Peyer's patch (tissue), 4 donors: ENCODE measurements around the gene ITK. TPM values are rescaled to one million over a fixed set of nuclear protein-coding genes. Genes with fewer than 3 reads are reported as not detected.

ENCODE experiments used
- DNase-seq, 3 donors: peaks; one replicate each; pipeline ENCODE4 v3.0.0-alpha.2; 2017 to 2019
- H3K27ac ChIP-seq, 4 donors: fragments of 200-600 bp; sonication (generic); one replicate each; pipeline ENCODE4 v1.5.1; 2016 to 2019
- H3K27me3 ChIP-seq, 2 donors: fragments of 200-600 bp; sonication (generic); one replicate each; pipeline ENCODE4 v1.5.1; 2019
- H3K36me3 ChIP-seq, 3 donors: fragments of 200-600 bp; sonication (generic); one replicate each; pipeline ENCODE4 v1.5.1; 2016 to 2019
- H3K4me1 ChIP-seq, 4 donors: fragments of 200-600 bp; sonication (generic); one replicate each; pipeline ENCODE4 v1.5.1; 2016 to 2019
- H3K4me3 ChIP-seq, 4 donors: fragments of 200-600 bp; sonication (generic); 1 replicate in 3 of 4; 2 replicates in 1 of 4; pipeline ENCODE4 v1.5.1; 2016 to 2019; ENCODE audit warnings: mild to moderate bottlenecking in 1 of 4
- H3K9me3 ChIP-seq, 4 donors: fragments of 200-600 bp; sonication (generic); one replicate each; pipeline ENCODE4 v1.5.1; 2016 to 2019; ENCODE audit warnings: mild to moderate bottlenecking in 1 of 4
- POLR2A ChIP-seq, 2 donors: fragments of 450-650 bp; IDR thresholded peaks; one replicate each; pipeline ENCODE4 v1.5.1; 2017; ENCODE audit warnings: antibody characterized with exemption in 2 of 2, mild to moderate bottlenecking in 2 of 2, moderate library complexity in 2 of 2
- total RNA-seq, 4 donors: library from RNA; depleted of rRNA; stranded (reverse); fragments of >200 nt; gene quantifications; one replicate each; pipeline ENCODE4 v1.1.0, GENCODE V29; 2016
- TF ChIP-seq, protein P1 (sequence below), 6 experiments: fragments of 450-650 bp in 4 of 6; fragments of 200-600 bp in 2 of 6; sonication (generic) in 1 of 6; IDR thresholded peaks; one replicate each; pipeline ENCODE4 v1.5.1; 2017 to 2019; ENCODE audit warnings: antibody characterized with exemption in 6 of 6, mild to moderate bottlenecking in 3 of 6, moderate library complexity in 1 of 6

The ITK gene
- total RNA-seq, 4 donors from 2014 or later = 6.7 to 16.5 (median 6.9) TPM

DNA sequence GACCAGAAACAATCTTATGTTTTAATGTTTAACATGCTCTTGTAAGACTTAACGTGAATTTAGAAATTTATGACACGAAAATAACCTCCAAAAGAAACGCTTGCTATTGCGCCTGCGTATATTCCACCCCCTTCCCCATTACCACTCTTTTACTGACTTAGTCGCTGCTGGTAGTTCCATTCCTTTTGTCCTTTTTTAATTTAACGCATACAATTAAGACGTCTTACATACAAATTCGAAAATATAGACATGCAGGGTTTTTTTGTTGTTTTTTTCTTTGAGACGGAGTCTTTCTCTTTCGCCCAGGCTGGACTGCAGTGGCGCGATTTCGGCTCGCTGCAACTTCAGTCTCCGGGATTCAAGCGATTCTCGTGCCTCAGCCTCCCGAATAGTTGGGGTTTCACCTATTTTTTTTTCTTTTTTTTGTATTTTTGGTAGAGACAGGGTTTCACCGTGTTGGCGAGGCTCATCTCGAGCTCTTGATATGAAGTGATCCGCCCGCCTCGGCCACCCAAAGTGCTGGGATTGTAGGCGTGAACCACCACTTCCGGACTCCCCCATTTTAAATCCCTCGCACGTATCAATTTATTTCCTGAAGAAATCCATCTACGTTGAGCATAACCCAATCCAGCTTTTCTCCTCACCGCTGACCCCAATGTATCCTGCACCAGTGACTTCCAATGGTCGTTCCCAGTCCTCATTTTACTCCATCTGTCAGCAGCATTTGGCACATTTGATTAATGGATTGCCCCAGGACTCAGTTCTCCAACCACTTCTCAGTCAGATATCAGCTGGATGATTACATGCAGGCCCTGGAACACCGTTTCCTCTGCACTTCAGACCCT is 37.3 kb upstream of the ITK start:
- TF ChIP-seq, protein P1, sequence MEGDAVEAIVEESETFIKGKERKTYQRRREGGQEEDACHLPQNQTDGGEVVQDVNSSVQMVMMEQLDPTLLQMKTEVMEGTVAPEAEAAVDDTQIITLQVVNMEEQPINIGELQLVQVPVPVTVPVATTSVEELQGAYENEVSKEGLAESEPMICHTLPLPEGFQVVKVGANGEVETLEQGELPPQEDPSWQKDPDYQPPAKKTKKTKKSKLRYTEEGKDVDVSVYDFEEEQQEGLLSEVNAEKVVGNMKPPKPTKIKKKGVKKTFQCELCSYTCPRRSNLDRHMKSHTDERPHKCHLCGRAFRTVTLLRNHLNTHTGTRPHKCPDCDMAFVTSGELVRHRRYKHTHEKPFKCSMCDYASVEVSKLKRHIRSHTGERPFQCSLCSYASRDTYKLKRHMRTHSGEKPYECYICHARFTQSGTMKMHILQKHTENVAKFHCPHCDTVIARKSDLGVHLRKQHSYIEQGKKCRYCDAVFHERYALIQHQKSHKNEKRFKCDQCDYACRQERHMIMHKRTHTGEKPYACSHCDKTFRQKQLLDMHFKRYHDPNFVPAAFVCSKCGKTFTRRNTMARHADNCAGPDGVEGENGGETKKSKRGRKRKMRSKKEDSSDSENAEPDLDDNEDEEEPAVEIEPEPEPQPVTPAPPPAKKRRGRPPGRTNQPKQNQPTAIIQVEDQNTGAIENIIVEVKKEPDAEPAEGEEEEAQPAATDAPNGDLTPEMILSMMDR (IDR thresholded peaks at IDR 0.05) = no peak
- TF ChIP-seq POLR2A (IDR thresholded peaks at IDR 0.05) = no peak
- Histone ChIP-seq H3K9me3 (no peaks in the 10 kb centered on the region), H3K27ac (peak overlapping the region; percentile 75 to 95 (median 91)), H3K27me3 (no peaks in the 10 kb centered on the region), H3K4me3 (peak overlapping the region; percentile 62 to 98 (median 83)), H3K36me3 (peaks cover 0 to 4% (median 0%) of the 10 kb centered on the region in 3 donors), H3K4me1 (peaks cover 0 to 16% (median 0%) of the 10 kb centered on the region in 4 donors)
- DNase-seq = peak; percentile 48 to 74 (median 71)

DNA sequence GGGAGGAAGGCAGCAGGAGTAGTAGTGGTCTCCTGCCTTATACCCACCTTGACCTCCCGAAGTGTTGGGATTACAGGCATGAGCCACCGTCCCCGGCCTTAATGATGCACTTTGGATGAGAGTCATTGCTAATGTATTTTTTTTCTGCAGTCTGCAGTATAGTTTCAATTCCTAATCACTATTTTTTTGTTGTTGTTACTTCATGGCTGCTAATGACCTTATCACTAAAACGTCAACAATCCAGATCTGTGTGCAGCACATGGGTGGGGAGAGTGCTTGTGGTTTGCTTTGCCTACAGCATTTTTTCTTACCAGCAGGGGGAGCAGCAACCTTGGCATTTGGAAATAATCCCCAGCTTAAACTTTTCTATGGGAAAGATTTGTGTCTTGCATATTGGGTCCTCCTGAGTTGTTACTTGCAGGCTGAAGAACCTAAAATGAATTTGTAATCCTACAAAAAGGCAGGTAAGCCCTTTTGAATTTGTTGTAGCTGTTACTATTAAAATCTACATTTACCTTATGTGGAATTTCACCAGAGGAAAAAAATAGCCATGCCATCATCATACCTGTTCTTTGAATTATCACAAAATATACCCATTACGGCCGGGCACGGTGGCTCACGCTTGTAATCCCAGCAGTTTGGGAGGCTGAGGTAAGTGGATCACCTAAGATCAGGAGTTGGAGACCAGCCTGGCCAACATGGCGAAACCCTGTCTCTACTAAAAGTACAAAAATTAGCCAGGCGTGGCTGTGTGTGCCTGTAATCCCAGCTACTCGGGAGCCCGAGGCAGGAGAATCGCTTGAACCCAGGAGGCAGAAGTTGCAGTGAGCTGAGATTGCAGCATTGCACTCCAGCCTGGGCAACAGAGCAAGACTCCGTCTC is 31.7 kb upstream of the ITK start:
- no peak for TF ChIP-seq POLR2A (IDR thresholded peaks at IDR 0.05)
- TF ChIP-seq, protein P1 (IDR thresholded peaks at IDR 0.05) = peak; percentile 77 to 89 (median 84)
- Histone ChIP-seq H3K4me3 (no peak overlapping the region), H3K9me3 (no peaks in the 10 kb centered on the region), H3K27ac (no peak overlapping the region), H3K27me3 (no peaks in the 10 kb centered on the region), H3K36me3 (no peaks in the 10 kb centered on the region), H3K4me1 (no peaks in the 10 kb centered on the region)
- peak in 2 of 3 donors; percentile 77 to 90 for DNase-seq

DNA sequence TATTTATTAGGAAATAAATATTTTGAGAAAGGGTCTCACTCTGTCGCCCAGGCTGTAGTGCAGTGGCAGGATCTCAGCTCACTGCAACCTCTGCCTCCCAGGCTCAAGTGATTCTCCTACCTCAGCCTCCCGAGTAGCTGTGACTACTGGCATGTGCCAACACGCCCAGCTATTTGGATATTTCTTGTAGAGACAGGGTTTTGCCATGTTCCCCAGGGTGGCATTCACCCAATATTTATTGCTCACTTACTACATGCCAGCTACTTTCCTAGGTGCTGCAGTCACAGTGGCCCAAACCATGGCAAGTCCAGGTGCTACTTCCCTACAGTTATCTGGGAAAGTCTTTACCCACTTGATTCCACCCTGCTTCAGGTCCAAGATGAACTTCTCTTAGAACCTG is 29.6 kb upstream of the ITK start:
- Histone ChIP-seq H3K4me3 (no peak overlapping the region), H3K4me1 (no peaks in the 10 kb centered on the region), H3K9me3 (no peaks in the 10 kb centered on the region), H3K36me3 (no peaks in the 10 kb centered on the region), H3K27me3 (no peaks in the 10 kb centered on the region), H3K27ac (no peak overlapping the region)
- TF ChIP-seq POLR2A (IDR thresholded peaks at IDR 0.05) = no peak
- TF ChIP-seq, protein P1 (IDR thresholded peaks at IDR 0.05) = no peak
- DNase-seq = no peak

DNA sequence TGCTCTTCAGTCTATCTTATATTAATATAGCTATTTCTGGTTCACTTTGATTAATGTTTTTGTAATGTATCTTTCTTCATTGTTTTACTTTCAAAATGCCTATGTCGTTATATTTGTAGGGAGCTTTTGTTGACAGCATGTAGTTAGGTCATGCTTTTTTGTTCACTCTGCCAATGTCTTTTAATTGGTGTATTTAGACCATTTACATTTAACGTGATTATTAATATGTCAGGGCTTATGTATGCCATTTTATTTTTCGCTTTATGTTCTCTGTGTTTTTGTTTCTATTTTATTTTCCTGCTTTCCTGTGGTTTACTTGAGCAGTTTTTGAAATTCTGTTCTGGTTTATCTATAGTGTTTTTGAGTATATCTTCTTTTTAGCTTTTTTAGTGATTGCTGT is 25.3 kb upstream of the ITK start:
- no peak overlapping the region for H3K4me3 ChIP-seq
- no peaks in the 10 kb centered on the region for H3K36me3 ChIP-seq
- no peaks in the 10 kb centered on the region for H3K4me1 ChIP-seq
- H3K27me3 ChIP-seq = no peaks in the 10 kb centered on the region
- no peak for DNase-seq
- no peaks in the 10 kb centered on the region for H3K9me3 ChIP-seq
- TF ChIP-seq, protein P1 (IDR thresholded peaks at IDR 0.05) = no peak
- no peak for TF ChIP-seq POLR2A (IDR thresholded peaks at IDR 0.05)
- H3K27ac ChIP-seq = no peak overlapping the region

DNA sequence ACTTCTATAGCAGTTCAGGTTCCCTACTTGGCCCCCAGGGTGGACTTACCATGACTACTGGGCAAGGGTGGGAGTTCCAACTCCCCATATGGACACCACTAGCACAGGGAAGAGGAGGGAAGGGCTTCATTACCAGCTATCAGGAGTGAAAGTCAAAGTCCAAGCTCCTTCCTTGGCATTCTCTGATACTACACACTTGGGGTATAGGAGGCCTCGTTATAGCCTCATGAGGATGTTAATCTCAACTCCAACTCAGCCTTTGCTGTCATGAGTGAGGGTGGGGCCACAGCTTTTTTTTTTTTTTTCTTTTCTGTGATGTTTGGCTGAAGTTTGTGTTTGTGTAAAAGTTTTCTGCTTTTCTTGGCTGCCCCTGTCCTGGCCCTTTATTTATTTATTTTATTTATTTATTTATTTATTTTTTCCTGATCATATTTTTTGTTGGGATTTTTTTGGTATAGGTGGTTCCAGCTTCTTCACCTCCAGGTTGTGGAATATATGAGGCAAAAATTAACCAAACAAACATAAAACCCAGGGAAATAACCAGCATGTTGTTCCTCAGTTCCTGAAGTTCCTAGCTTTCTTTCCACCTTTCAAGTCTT is 23.2 kb upstream of the ITK start:
- Histone ChIP-seq H3K27ac (no peak overlapping the region), H3K27me3 (no peaks in the 10 kb centered on the region), H3K36me3 (no peaks in the 10 kb centered on the region), H3K9me3 (no peaks in the 10 kb centered on the region), H3K4me1 (no peaks in the 10 kb centered on the region), H3K4me3 (no peak overlapping the region)
- DNase-seq = no peak
- TF ChIP-seq POLR2A (IDR thresholded peaks at IDR 0.05) = no peak
- TF ChIP-seq, protein P1 (IDR thresholded peaks at IDR 0.05) = no peak
